COLO668 (cell line): ENCODE results near the gene LPO.

ENCODE experiments used
- DNase-seq: peaks from one replicate; lab custom pipeline; 2025; ENCODE audit not compliant: unreplicated experiment; lab: John Stamatoyannopoulos, UW

LPO gene

DNA sequence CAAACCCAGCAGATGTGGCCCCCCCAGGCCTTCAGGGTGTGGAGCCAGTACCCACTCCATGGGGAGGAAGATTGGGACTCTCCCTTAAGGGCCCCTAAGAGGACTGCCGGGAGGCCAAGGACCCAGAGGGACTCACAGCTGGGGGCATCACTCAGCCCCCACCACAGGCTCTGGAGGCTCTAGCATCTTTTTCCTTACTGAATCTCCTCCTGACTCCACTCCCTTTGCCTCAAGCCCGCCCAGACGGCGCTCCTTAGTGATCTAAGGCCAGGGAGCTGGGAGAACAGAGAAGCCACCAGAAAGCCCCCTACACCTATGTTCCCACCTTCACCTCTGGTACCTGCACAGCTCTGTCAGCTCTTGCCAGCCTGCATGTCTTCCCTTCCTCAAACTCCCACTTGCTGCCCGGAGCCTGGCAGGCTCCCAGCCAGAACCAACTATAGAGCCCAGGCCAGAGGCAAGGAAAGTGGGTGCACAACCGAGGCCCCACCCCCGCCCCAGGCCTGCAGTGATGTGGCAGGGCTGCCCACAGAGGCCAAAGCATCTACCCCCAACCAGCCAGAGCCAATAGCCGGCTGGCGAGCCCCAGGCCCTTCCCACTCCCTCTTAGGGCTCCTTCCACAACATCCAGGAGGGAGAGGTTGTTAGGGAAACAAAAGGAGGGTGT lies 64.7 kb downstream of the LPO start:
- no peak for DNase-seq

DNA sequence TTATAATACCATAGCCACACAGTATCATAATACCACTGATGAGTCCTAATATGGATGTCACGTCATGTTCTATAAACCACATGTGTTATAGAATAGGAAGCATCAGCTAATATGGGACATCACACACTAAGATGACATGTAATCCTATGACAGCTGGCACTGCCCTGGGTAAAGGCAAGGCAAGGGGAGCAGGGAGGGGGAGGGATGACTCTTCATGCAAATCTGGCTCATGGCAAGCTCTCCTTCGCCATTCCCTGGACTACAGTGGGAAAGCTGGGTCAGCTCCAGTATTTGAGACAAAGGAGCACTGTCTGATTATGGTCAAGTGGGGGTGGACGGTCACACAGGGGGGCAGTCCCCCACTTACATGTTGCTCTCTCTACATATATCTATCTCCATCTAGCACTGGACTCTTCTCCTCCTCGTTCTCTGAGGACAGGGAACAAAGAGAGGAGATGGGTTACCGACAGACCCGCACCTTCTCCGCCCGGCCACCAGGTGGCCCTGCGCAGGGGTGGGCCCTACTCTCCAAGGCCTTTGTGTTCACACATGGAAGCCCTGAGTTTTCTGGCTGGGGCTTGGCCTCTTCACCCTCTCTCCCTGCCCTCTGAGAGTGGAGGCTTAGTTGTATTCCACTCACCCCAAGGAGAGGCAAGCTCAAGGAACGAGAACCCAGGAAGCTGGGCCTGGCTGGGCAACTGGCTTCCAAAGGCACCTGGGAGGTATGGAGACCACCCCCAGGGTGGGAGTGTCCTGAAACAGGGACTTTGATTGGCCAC lies 65.8 kb downstream of the LPO start:
- DNase-seq, result peak; percentile 23

- DNase-seq, result no peak
These were observed 66.5 kb downstream of the LPO start for GRCh38 chr17:58304750-58305486.

GRCh38 chr17:58305626-58306025 lies 67.2 kb downstream of the LPO start:
- no peak for DNase-seq

DNA sequence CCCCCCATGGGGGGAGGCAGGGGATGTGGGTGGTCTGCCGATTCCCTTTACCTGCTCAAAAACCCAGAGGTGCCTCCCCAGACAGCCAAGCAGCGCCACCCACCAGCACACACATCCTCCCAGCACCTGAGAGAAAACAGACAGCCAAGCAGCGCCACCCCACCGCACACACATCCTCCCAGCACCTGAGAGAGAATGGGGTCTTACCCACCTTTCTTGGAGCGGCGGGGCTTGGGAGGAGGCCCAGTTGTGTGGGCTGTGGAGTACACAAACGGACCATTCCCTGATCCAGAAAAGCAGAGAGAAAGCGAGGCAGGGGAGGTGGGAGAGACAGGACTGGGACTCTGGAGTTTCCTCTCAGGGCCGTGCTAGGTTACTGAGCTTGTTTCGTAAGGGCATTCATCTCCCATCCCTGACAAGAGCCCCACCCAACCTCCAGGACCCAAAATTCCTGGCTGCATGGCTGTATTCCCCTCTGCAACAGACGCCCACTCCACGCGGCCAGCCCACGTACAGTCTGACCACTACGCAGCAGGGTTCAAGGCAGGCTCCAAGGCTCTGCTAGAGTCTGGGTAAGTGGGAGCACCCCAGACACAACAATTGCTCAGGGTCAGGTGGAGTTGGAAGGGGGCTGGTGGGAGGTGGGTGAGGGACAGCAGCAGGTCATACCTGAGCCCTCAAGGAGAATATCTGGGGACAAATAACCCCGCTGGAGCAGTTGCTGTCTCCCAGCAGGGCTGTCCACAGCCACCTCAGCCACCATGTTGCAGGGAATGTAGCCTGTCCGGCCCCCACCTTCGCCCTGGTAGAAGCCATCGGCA lies 68.0 kb downstream of the LPO start:
- DNase-seq, result no peak

- DNase-seq, result no peak
These were observed 69.2 kb downstream of the LPO start for GRCh38 chr17:58307468-58308172.

DNA sequence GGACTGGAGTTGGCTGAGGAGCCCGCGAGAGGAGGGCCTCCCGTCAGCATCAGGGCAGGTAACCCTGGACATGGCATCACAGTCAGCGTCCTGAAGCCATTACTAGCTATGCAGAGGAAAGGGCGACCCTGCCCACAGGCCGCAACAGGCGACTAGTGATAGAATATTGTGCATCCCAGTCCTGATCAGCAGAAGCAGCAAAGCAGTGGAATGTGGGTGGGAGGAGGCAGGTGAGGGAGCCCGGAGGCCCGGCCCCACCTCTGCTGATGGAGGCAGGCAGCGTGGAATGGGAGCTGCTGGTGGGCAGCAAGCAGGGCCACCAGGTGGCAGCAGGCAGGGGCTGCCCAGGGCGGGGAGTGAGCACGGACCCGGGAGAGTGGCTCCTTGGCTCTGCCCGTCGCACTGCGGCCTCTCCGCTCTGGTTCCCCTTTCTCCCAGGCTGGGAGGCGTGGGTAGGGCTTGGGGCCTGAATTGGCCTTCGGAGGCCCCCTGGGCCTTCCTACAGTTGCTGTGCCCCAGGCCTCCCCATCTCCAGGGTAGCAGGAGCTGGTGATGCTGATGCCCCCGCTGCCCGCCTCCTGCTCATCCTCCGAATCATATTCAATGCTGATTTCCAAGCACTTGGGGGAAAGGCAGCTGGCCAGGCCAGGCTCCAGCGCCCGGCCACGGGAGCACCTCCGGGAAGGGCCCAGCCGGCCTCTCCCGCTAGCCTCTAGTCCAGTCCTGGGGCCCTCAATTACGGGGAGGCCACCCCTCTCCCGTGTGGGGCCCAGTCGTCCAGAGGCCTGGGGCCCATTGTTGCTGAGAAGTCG lies 70.0 kb downstream of the LPO start:
- peak; percentile 37 for DNase-seq

DNA sequence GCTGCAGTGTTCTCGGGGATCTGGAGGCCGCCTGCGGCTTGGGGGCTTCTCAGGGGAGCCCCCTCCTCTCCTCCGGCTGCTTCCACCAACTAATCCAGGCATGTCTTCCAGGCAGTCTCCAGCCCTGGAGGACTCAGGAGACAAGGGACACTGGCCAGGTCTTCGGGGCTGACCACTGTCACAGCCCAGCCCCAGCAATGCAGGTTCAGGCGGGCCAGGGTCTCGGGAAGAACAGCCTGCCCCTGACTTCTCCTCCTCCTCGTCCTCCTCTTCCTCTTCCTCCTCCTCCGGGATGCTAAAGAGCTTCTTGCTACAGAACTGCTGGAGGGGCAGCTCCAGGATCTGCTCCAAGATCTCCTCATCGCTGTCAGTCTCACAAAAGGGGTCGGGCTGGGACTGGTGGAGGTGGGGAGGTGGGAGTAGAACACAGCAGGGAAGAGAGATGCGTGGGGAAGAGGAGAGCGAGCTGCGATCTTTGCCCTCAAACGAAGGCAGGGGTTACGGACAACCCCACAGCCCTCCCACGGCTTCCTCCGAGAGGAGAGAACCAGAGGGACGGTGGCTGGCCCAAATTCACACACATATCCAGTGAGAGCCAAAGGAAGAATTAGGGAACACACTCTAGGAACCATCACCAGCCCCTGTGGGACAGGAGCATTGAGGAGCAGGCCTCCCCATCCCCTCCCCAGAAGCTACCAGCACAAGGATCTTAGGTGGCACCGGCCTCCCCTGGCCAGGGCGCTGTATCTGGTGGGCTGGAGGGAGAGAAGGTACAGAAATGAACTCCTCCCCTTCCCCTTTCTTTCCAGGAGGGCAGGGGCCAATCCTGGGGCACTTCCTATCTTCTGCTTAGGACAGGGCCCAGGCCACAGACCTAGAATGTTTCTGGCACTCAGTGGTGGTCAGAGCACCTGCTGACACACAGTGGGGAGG lies 70.9 kb downstream of the LPO start:
- no peak for DNase-seq

DNA sequence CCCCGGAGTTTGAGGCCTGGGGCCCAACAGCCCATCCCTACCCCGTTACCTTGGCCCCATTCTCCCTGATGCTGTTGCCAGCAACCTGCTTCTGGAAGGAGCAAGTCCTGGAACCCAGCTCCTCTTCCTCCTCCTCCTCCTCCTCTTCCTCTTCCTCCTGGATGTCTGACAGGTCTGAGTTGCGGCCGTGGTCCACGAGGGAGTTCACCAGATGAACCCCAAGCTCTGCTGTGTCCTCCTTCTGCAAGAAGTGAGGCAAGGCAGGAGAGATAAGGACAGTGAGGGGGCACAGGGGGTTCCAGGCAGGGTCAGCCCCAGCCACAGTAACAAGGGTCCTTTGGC lies 71.5 kb downstream of the LPO start:
- DNase-seq, result no peak

- no peak for DNase-seq
These were observed 72.4 kb downstream of the LPO start for GRCh38 chr17:58310511-58311428.

GRCh38 chr17:58311429-58311894 lies 73.1 kb downstream of the LPO start:
- DNase-seq, result no peak

DNA sequence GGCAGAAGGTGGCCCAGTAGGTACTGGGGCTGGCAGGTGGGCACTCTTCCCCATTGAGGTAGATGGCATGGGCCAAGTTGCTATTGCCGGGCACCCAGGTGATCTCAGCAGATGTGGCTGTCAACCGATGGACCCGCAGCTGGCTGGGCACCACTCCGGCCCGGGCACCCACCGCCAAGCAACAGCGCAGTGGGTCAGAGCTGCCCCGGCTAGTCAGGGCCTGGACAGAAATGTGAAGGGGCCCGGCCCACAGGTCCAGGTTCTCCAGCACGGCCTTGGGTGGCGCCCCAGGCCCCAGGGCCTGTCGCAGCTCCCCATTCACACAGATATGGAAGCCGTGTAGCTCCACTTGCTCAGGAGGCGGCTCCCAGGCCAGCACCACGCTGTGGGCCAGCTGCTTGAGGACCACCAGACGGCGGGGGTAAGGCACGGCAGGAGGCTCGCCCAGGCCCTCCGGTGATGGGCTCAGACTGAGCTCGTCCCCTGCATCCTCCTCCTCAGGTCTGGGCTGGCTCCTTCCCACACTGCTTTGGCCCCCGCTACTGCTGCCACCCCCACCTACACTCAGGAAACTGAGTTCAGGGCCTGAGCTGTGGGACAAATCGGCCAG lies 73.7 kb downstream of the LPO start:
- DNase-seq, result no peak

GRCh38 chr17:58312829-58313228 lies 74.4 kb downstream of the LPO start:
- no peak for DNase-seq

- no peak for DNase-seq
These were observed 75.7 kb downstream of the LPO start for GRCh38 chr17:58313815-58314705.

- DNase-seq, result no peak
These were observed 76.3 kb downstream of the LPO start for GRCh38 chr17:58314706-58315015.

GRCh38 chr17:58315281-58315711 lies 76.9 kb downstream of the LPO start:
- DNase-seq, result no peak
